Stimulated activated naive CD8-positive, alpha-beta T cell treated with anti-CD3 and anti-CD28 coated beads, Interleukin-15, Interleukin-2, amounts not matched to agents 100 U/mL and 50 U/mL, for 24 hours (primary cell): ENCODE data around the gene TBRG4.

Source experiments
- ATAC-seq: fragments of 150-1000 bp; cut with Tn5 transposase; one replicate; pipeline ENCODE4 v1.10.0; 2021
- DNase-seq: peaks from one replicate; pipeline ENCODE4 v3.0.0; 2021

TBRG4 gene

GRCh38 chr7:45088821-45089340, 22.6 kb downstream of the TBRG4 start, which contains the start of gene NACAD:
TSS of gene NACAD (minus strand) at chr7:45088969. CDS start at chr7:45088894, 75 bp downstream.
- ATAC-seq, result peak; percentile 37
- peak; percentile 33 for DNase-seq

GRCh38 chr7:45088146-45088701, 23.3 kb downstream of the TBRG4 start:
- no peak for ATAC-seq

GRCh38 chr7:45087301-45088145, 24.0 kb downstream of the TBRG4 start:
- DNase-seq, result no peak
- ATAC-seq, result no peak

More at GRCh38 chr7:45088146-45088701, 23.3 kb downstream of the TBRG4 start:
- no peak for DNase-seq

GRCh38 chr7:45086331-45087065, 25.0 kb downstream of the TBRG4 start:
- ATAC-seq, result no peak

GRCh38 chr7:45085619-45086200, 25.8 kb downstream of the TBRG4 start:
- DNase-seq, result no peak
- no peak for ATAC-seq

More at GRCh38 chr7:45086331-45087065, 25.0 kb downstream of the TBRG4 start:
- no peak for DNase-seq

GRCh38 chr7:45084901-45085618, 26.4 kb downstream of the TBRG4 start:
- ATAC-seq (no peak), DNase-seq (no peak)

- no peak for ATAC-seq
- no peak for DNase-seq
These were observed 27.2 kb downstream of the TBRG4 start for GRCh38 chr7:45084336-45084735.

GRCh38 chr7:45082831-45083331, 28.6 kb downstream of the TBRG4 start:
- DNase-seq (no peak), ATAC-seq (no peak)

- no peak for DNase-seq
- no peak for ATAC-seq
These were observed 29.3 kb downstream of the TBRG4 start for GRCh38 chr7:45082031-45082830.

- DNase-seq, result no peak
- ATAC-seq, result no peak
These were observed 29.9 kb downstream of the TBRG4 start for GRCh38 chr7:45081670-45081974.

- ATAC-seq, result no peak
- DNase-seq, result no peak
These were observed 30.4 kb downstream of the TBRG4 start for GRCh38 chr7:45080958-45081669.

GRCh38 chr7:45080265-45080957, 31.1 kb downstream of the TBRG4 start:
- no peak for ATAC-seq

GRCh38 chr7:45078125-45078681, 33.3 kb downstream of the TBRG4 start:
- ATAC-seq, result no peak
- no peak for DNase-seq

More at GRCh38 chr7:45080265-45080957, 31.1 kb downstream of the TBRG4 start:
- DNase-seq, result no peak

- no peak for ATAC-seq
- no peak for DNase-seq
These were observed 33.9 kb downstream of the TBRG4 start for GRCh38 chr7:45077579-45077978.

- ATAC-seq (no peak), DNase-seq (no peak)
These were observed 34.6 kb downstream of the TBRG4 start for GRCh38 chr7:45076946-45077345.

- DNase-seq, result no peak
- no peak for ATAC-seq
These were observed 35.4 kb downstream of the TBRG4 start for GRCh38 chr7:45075871-45076796.

- DNase-seq, result no peak
- no peak for ATAC-seq
These were observed 36.2 kb downstream of the TBRG4 start for GRCh38 chr7:45075355-45075644.
